Adipocyte (in vitro differentiated cells): ENCODE data around the gene ADORA1.

Source experiments
- DNase-seq: peaks from one replicate; pipeline ENCODE4 v3.0.0-alpha.2; 2015; ENCODE audit warnings: low read depth
- H3K27me3 ChIP-seq: replicated peaks from 2 replicates; pipeline ENCODE4 v1.7.0; 2013; ENCODE audit warnings: mild to moderate bottlenecking, low read length, moderate library complexity; ENCODE audit not compliant: control insufficient read depth, insufficient read depth
- H3K36me3 ChIP-seq: 2 replicates; pipeline ENCODE4 v1.7.0; 2013; ENCODE audit warnings: low read length, mild to moderate bottlenecking, moderate library complexity; ENCODE audit not compliant: control insufficient read depth, insufficient read depth, severe bottlenecking
- H3K4me1 ChIP-seq: 2 replicates; pipeline ENCODE4 v1.7.0; 2013; ENCODE audit warnings: mild to moderate bottlenecking, low read length, moderate library complexity; ENCODE audit not compliant: control insufficient read depth, insufficient read depth
- H3K4me3 ChIP-seq: 2 replicates; pipeline ENCODE4 v1.7.0; 2013; ENCODE audit warnings: mild to moderate bottlenecking, low read length, moderate library complexity
- H3K9ac ChIP-seq: 2 replicates; pipeline ENCODE4 v1.7.0; 2013; ENCODE audit warnings: mild to moderate bottlenecking, low read length, moderate library complexity
- H3K9me3 ChIP-seq: 2 replicates; pipeline ENCODE4 v1.7.0; 2013; ENCODE audit warnings: mild to moderate bottlenecking, low read length, moderate library complexity; ENCODE audit not compliant: control insufficient read depth

The ADORA1 gene

DNA sequence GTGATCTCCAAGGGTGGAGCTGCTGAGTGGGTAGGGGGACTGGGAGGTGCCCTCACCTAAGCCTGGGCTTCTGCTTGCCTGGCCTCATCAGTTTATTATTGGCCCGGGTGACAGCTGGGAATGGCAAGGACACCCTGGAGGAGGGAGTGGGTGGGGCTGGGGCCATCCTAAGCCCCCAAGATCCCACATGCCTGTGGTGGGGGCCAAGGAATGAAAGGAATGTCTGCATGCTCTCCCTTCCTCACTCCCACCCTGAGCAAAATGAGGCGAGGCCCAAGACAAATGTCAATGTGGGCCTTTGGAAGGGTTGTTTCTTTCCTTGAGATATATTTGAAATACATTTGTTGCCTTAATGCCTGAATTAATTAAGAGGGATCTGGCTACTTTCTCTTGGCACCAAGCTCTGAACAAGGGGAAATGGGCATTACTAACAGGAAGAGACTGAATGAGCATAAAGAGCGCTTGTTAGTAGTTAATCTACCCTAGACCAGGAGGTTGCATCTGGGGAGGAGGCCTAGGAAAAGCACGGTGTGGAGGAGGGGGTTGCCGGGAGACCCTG is 78.7 kb downstream of the ADORA1 start:
- peaks cover 34% of the 10 kb centered on the region for H3K4me1 ChIP-seq
- H3K4me3 ChIP-seq = no peak overlapping the region
- H3K9ac ChIP-seq = no peak overlapping the region
- H3K27me3 ChIP-seq = no peaks in the 10 kb centered on the region
- no peaks in the 10 kb centered on the region for H3K36me3 ChIP-seq
- no peak for DNase-seq
- H3K9me3 ChIP-seq = no peaks in the 10 kb centered on the region

- no peaks in the 10 kb centered on the region for H3K9me3 ChIP-seq
- peaks cover 20% of the 10 kb centered on the region for H3K4me1 ChIP-seq
- no peak for DNase-seq
Measured at GRCh38 chr1:203207751-203208150, 80.2 kb downstream of the ADORA1 start.

GRCh38 chr1:203208181-203208580 is 80.7 kb downstream of the ADORA1 start:
- Histone ChIP-seq H3K9ac (no peak overlapping the region), H3K27me3 (no peaks in the 10 kb centered on the region), H3K36me3 (no peaks in the 10 kb centered on the region), H3K4me3 (no peak overlapping the region), H3K4me1 (peaks cover 16% of the 10 kb centered on the region), H3K9me3 (no peaks in the 10 kb centered on the region)
- DNase-seq = no peak

More at GRCh38 chr1:203207751-203208150, 80.2 kb downstream of the ADORA1 start:
- Histone ChIP-seq H3K9ac (no peak overlapping the region), H3K36me3 (no peaks in the 10 kb centered on the region), H3K4me3 (no peak overlapping the region), H3K27me3 (no peaks in the 10 kb centered on the region)

DNA sequence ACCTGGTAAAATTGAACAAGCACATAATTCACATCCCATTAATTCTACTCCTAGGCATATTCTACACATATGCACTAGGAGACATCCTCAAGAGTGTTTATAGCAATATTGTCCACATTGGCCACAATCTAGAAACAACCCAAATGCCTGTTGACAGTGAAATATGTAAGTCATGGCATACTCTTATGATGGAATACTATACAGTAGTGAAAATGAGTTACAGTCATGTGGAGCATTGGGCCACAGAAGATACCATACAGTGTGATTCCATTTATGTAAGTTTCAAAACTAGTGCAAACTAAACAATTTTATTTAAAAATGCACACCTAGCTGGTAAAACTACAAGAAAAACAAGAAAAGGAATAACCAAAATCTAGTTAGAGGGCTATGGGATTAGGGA is 82.8 kb downstream of the ADORA1 start:
- Histone ChIP-seq H3K4me3 (no peak overlapping the region), H3K4me1 (peaks cover 5% of the 10 kb centered on the region), H3K9me3 (no peaks in the 10 kb centered on the region), H3K27me3 (no peaks in the 10 kb centered on the region), H3K36me3 (no peaks in the 10 kb centered on the region), H3K9ac (no peak overlapping the region)
- no peak for DNase-seq

DNA sequence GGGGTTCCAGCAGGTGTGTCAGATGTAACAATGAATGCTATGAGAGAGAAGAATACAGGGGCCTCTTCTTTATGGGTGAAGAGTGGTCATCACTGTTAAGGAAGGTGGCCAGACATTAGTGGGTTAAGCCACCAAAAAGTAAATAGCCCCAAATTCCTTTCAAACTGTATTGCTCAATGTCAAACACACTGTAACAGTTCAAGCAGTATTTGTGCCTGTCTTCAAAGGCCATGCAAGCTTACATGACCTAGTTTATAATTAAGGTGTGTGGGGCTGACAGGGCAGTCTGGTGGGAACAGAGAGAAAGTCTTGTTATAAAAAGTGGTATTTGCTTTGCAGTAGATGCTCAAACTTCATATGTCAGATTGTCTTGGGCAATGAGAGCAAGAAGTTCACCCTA is 83.5 kb downstream of the ADORA1 start:
- H3K4me3 ChIP-seq = no peak overlapping the region
- peaks cover 5% of the 10 kb centered on the region for H3K4me1 ChIP-seq
- no peaks in the 10 kb centered on the region for H3K36me3 ChIP-seq
- H3K9ac ChIP-seq = no peak overlapping the region
- H3K9me3 ChIP-seq = no peaks in the 10 kb centered on the region
- peak; percentile 24 for DNase-seq
- H3K27me3 ChIP-seq = no peaks in the 10 kb centered on the region

GRCh38 chr1:203211812-203212211 is 84.3 kb downstream of the ADORA1 start:
- Histone ChIP-seq H3K4me1 (peaks cover 5% of the 10 kb centered on the region), H3K9me3 (no peaks in the 10 kb centered on the region), H3K36me3 (no peaks in the 10 kb centered on the region), H3K9ac (no peak overlapping the region), H3K27me3 (peaks cover 5% of the 10 kb centered on the region), H3K4me3 (no peak overlapping the region)
- no peak for DNase-seq

DNA sequence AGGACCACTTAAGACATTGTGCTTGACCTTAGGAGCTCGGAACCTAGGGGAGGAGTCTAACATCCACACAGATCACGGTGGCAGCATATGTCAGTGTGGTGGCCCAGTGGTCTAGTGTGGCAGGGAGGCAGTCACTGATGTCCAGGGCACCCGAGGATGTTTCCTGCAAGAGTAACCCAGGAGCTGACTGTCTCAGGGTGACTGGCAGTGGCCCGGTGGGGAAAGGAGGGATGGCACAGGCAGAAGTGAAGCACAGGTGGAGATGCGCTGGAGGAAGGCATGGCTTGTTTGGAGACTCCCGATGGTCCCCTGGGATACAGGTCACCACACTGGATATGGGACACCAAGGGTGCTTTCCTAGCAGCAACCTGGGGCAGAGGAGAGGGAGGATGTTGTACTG is 85.6 kb downstream of the ADORA1 start:
- DNase-seq = no peak
- Histone ChIP-seq H3K4me3 (no peak overlapping the region), H3K36me3 (no peaks in the 10 kb centered on the region), H3K9me3 (no peaks in the 10 kb centered on the region), H3K27me3 (peaks cover 17% of the 10 kb centered on the region), H3K9ac (no peak overlapping the region), H3K4me1 (peaks cover 5% of the 10 kb centered on the region)

DNA sequence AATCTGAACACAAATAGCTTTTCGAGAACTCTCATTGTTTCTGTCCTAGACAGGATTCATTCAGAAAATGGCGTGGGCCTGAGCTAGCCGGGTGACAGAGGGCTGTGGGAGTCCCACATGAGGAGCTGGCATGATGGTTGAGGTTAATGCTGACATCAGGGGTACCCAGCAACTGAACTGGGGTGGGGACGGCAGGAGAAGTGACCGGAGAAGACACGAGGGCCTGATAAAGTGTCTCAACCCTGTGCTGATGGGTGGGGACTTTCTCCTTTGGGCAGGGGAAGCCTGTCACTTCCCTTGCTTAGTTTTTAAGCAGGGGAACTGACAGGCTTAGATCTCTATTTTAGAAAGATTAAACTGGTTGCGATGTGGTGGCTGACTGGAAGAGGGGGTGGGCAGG is 87.3 kb downstream of the ADORA1 start:
- Histone ChIP-seq H3K36me3 (no peaks in the 10 kb centered on the region), H3K4me3 (no peak overlapping the region), H3K9ac (no peak overlapping the region), H3K4me1 (peaks cover 5% of the 10 kb centered on the region), H3K27me3 (peaks cover 25% of the 10 kb centered on the region), H3K9me3 (no peaks in the 10 kb centered on the region)
- no peak for DNase-seq

- Histone ChIP-seq H3K27me3 (peaks cover 28% of the 10 kb centered on the region), H3K4me1 (peaks cover 5% of the 10 kb centered on the region), H3K9me3 (no peaks in the 10 kb centered on the region), H3K4me3 (no peak overlapping the region), H3K36me3 (no peaks in the 10 kb centered on the region), H3K9ac (no peak overlapping the region)
- DNase-seq = no peak
Measured at GRCh38 chr1:203215573-203215972, 88.0 kb downstream of the ADORA1 start.

DNA sequence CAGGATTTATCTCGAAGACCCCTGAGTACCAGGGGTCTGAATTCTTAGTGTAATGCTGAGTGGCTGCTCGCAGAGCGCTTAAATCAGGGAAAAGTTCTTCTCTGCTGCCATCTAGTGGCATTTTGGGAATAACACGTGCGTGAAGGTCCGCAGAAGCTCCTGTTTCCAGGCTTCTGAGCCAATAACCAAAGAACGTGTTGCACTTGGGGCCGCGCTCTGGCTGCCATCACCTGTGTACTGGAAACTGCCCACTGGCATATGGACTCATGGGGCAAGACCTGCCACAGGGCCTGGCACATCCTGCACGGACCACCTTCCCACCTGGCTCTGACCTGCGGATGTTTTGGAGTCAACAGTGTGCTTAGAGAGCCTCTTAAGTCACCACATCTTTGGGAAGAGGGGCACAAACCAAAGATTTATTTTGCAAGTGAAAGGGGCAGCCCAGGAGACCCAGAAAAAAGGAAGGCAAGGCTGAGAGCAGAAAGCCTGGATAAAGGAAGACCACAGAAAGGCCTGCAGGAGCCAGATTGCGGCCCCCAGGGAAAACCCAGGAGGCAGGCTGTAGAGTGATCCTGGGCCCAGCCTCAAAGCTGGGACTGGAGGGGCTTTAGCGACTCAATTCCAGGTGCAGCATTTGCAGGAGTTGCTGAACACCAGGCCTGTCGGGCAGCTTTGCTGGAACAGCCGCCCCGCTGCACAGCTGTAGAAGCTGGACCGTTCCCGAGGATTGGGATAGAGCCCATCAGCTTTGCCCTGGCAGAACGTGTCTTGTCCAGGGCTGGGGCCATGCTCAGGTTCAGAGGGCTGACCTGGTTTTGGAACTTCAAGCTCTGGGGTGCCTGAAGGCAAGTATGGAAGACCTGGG is 89.0 kb downstream of the ADORA1 start:
- DNase-seq = peak; percentile 86
- Histone ChIP-seq H3K4me1 (no peaks in the 10 kb centered on the region), H3K4me3 (no peak overlapping the region), H3K36me3 (no peaks in the 10 kb centered on the region), H3K27me3 (peaks cover 36% of the 10 kb centered on the region), H3K9me3 (no peaks in the 10 kb centered on the region), H3K9ac (no peak overlapping the region)
